Stimulated activated CD4-positive, alpha-beta T cell treated with anti-CD3 and anti-CD28 coated beads, Interleukin-15, amount 100 ng/mL, for 1 hour (primary cell): Measurements from ENCODE around the gene MYL3.
"Not testable (repeated sequence)": the region's sequence is repeated elsewhere in the genome, so short reads cannot be mapped to it uniquely, and the experiment has no call there.

ENCODE experiments used
- DNase-seq, 2 donors: peaks; one replicate each; pipeline ENCODE4 v3.0.0-alpha.2; 2020; ENCODE audit warnings: low read depth in 1 of 2, low spot score in 1 of 2

Gene MYL3

GRCh38 chr3:46863261-46863782 lies at the start of gene MYL3:
MYL3 (minus strand) TSS chr3:46863444; CDS start chr3:46863390, 54 bp downstream.
- DNase-seq, result no peak

GRCh38 chr3:46912986-46913385 lies 49.7 kb upstream of the MYL3 start:
- no peak for DNase-seq

GRCh38 chr3:46910914-46911313 lies 47.7 kb upstream of the MYL3 start:
- DNase-seq, result not testable (repeated sequence)

DNA sequence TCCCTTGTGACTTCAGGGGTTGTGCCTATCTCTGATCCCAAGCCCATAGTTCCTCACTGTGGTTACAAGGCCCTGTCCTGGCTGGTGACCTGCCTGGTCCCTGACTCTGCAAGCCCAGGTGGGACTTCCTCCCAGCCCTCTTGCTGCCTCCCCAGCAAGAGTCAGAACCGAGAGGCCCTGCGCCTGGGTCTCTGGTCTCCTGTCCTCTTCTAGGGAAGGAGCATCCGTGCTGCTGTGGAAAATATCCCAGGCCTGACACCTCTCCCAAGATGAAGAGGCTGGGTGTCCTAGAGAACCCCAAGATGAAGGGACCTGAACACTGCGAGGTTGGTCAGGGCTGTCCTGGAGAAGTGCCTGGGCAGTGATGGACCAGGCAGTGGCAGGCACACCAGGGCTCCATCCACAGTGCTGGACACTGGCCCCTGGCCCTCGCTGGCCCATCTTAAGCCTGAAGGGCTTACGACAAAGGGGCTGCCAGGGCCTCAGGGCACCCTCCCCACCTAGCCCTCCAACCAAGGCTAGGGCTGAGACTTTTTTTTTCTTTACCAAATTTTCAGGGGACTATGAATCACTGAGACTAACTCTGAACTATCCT lies 47.0 kb upstream of the MYL3 start:
- DNase-seq, result no peak

GRCh38 chr3:46909535-46910161 lies 46.4 kb upstream of the MYL3 start:
- DNase-seq, result peak; percentile 53 to 56

DNA sequence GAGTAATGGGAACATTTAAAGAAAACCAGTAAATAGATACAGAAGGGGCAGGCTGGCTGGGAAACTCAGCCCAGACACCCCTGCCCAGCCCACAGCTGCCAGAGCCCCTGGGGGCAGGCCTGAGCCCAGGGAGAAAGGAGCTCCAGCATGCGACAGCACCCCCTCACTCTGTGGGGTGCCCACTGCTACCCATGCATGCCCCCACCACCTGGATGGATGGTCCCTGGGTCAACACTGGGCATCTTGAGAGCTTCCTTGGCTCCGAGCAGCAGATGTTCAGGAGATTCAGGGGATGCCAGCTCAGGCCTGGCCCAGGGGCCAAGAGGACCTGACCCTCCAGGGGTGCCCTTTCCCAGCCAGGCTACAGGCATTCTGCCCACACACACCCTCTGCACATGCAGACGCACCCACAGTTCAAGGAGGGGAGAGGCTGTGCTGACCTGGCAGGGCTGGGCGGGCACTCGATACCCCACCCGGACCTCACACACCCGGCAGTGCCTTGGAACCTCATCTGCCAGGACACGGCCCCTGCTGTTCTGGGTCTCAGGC lies 45.8 kb upstream of the MYL3 start:
- DNase-seq, result no peak

DNA sequence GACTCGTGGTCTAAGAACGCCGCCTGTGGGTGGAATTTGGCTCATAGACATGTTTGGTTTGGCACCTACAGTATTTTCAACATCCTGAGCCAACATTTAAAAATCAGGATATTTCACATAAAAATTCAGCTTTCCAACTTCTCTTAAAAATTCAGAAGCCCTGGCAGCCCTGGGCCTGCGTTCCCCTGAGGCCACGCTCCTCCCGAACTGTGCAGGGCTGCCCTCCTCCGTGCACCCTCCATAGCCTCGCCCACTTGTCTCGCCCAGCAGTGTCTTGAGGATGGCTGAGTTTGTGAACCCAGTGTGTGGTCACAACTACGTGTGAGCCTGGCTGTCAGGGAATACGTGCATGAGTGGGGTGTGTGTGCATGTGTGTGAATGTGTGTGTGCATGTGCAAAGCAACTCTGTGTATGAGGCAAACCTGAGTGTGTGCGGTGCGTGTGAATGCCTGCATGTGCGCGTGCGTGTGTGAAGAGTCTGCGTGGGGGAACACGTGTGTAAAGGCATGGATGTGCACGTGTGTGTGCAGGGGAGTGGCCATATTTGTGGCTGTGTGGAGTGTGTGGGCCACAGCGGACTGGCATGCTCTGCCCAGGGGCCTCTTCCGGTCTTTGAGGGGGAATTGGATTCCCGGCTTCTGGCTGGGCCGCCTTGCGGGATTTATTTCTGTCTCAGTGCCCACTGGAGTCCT lies 45.2 kb upstream of the MYL3 start:
- DNase-seq, result no peak

DNA sequence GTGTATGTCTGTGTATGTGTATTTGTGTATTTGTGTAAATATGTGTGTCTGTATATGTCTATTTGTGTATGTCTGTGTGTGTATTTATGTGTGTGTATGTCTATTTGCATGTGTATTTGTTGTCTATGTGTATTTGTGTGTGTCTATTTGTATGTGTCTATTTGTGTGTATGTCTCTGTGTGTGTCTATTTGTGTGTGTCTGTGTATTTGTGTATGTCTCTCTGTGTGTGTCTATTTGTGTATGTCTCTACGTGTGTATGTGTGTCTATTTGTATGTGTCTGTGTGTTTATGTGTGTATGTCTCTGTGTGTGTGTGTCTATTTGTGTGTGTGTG lies 44.7 kb upstream of the MYL3 start:
- DNase-seq, result no peak

DNA sequence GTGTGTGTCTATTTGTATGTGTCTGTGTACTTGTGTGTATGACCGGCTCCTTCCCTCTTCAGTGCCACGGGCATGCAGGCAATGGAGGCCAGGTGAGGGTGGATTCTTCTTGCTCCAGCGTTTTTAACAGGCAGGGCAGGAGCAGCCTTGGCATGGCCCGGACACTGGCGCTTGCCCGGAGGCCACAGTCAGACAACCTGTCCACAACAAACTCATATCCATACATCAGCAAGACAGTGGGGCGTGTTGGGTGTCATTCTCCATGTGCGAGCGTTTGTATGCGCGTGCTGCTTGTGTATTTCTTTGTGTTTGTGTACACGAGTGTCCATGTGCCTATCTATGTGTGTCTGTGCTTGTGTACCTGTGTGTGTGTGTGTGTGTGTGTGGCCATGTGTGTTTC lies 44.0 kb upstream of the MYL3 start:
- no peak for DNase-seq

DNA sequence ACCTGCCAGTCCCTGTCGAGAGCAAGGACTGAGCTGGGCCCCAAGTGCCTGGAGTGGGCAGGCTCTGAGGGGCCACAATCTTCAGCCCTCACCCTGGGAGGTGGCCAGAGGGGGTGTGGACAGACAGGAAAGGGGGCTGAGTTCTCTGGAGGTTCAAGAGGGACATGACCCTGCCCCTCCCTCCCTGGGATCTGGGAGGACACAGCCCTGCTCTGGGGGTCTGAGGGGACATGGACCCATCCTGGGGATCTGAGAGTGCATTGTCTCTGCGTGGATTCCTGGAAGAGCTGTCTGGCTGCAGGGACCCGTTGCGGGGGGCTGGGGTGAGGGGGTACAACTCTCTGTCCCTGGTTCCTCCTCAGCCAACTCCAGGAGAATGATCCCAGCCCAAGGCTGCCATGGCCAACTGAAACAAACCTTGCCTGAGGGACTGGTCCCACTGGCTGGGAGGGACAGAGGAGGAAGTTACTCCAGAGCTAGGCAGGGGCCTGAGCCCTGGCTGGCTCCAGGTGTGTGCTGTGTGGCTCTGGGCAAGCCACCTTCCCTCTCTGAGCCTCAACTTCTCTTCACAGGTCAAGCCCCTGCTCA lies 43.3 kb upstream of the MYL3 start:
- no peak for DNase-seq

DNA sequence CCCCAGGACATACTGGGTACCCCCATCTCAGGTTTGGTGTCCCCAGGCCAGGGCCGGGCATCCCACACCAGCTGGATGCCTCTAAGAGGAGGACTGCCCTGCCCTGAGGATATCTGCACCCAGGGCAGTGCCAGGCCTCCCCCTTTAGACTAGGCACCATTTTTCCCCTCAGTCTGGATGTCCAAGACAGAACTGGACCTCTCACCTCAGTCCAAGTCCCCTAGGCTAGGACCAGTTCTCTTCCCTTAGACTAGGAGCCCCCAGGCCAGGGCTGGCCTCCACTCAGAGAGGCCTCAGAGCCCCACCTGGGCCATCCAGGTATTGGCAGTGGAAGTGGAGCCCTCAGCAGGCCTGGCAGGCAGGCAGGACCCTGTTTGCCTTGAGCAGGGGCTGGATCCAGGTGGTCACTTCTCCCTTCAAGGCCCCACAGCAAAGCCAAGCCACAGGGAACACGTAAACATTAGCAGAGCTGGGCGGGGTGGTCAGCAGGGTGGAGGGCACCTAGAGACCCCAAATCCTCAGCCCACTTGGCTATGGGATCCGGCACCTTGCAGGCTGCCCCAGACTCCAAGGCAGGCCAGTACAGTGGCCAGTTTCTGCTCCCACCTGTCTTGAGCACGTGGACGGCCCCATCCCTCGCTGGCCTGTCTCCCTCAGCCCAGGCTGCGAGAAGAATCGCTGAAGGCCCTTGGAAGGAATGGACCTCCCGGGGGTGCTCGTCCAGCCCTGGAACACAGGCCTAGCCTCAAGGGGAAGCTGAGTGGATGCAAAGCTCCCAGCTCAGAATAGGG lies 42.6 kb upstream of the MYL3 start:
- DNase-seq, result no peak

GRCh38 chr3:46905213-46905560 lies 41.9 kb upstream of the MYL3 start:
- DNase-seq, result no peak

DNA sequence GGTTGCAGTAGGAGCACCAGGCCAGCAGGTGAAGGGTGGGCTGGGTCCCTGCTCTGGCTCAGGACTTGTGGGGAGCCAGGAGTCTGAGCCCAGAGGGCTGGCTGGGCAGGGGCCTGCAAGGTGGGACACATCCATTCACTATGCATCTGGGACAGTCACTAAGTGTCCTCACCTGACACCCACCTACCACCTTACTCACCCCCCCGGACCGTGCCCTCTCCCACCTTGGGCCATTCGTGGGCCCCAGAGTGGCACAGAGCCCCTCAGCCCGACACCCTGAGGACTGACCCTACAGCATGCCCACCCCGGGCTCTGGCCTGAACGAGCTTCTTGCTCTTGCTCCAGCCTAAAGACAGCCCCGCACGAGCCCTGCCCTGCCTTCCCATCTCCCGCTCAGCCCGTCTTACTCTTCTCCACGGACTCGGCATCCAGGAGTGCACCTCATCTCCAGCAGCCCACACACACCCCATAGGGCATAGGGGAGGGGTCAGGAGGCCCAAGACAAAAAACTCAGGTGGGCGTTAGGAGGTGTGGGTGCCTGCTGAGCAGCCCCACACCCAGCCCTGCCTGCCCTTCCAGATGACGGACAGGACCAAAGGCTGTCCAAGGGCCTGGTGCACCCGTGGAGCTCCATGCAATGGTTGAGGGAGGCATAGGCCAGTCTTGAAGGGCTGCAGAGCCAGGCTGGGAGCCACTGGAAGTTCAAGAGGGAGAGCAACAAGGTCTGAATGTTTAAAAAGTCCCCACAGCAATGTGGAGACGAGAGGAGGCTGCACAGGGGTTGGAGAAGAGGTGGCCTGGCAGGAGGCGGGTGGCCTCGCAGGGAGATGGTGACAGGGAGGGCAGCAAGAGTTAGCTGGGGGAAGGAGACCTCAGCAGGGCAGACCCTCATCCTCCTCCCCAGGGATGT lies 41.3 kb upstream of the MYL3 start:
- no peak for DNase-seq

- no peak for DNase-seq
Observed at GRCh38 chr3:46903341-46904302, 40.4 kb upstream of the MYL3 start.

GRCh38 chr3:46902188-46902631 lies 39.0 kb upstream of the MYL3 start:
- no peak for DNase-seq

DNA sequence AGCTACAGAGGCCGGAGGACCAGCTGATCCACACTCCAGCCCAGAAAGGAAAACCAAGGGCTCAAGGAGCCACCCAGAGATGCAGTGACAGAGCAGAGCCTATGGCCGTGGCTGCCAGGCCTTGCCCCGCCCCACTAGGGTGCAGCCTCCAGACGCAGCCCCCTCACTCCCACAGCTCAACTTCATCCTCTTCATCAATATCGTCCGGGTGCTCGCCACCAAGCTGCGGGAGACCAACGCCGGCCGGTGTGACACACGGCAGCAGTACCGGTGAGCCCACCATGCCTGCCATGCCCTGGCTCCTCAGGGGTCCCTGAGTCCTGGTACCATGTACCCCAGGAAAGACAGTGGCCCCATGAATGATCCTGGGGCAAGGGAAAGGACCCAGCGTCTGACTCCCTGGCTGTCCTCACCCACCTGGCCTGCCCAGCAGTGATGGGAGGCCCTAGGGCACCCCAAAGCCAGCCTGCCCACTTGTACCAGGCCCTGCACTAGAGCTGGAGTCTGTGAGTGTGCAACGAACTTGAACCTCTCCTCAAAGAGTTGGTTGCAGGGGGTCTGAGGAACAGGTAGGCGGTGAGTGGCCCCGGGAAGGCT lies 38.4 kb upstream of the MYL3 start:
- DNase-seq, result no peak

- DNase-seq, result no peak
Observed at GRCh38 chr3:46901061-46901460, 37.8 kb upstream of the MYL3 start.

GRCh38 chr3:46900356-46900755 lies 37.1 kb upstream of the MYL3 start:
- DNase-seq, result no peak

DNA sequence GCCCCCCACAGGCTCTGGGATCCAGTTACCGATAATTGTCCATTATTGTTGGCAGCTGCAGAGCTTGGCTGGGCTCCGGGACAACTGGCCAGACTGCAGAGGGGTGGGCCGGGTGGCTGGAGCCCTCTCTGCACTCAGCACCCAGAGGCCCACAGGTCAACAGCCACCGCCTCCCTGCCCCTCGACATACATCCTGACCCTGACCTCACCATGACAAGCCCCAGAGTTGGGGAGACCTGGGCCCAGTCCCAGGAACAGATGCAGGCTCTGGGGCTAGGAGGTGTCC lies 36.7 kb upstream of the MYL3 start:
- DNase-seq, result no peak
